ENCODE results near the gene COX6B1.

GRCh38 chr19:35696835-35697234 lies 48.7 kb downstream of the COX6B1 start:
- no peak for TF ChIP-seq POLR2AphosphoS5 (IDR thresholded peaks at IDR 0.05)
- TF ChIP-seq POLR2A (IDR thresholded peaks at IDR 0.05): no peak

Measured in spleen (tissue), 3 donors.